Epithelial cell of prostate (primary cell): ENCODE data around the gene PLLP.

ENCODE experiments used
- DNase-seq: peaks from one replicate; pipeline ENCODE4 v3.0.0-alpha.2; 2011; ENCODE audit warnings: low read depth, low spot score
- H3K27ac ChIP-seq: fragments of 450-650 bp; 2 replicates; pipeline ENCODE4 v1.5.1; 2017; ENCODE audit warnings: mild to moderate bottlenecking

Gene PLLP

GRCh38 chr16:57258226-57258909 lies 26.1 kb downstream of the PLLP start:
- no peak overlapping the region for H3K27ac ChIP-seq
- no peak for DNase-seq

GRCh38 chr16:57257455-57258070 lies 26.9 kb downstream of the PLLP start:
- H3K27ac ChIP-seq = no peak overlapping the region
- no peak for DNase-seq

GRCh38 chr16:57256601-57257395 lies 27.7 kb downstream of the PLLP start:
- peak overlapping the region; percentile 66 for H3K27ac ChIP-seq
- DNase-seq = no peak

GRCh38 chr16:57255686-57256415 lies 28.6 kb downstream of the PLLP start:
- peak overlapping the region; percentile 66 for H3K27ac ChIP-seq
- DNase-seq = peak; percentile 63

- DNase-seq = no peak
- peak overlapping the region; percentile 46 for H3K27ac ChIP-seq
These were observed 31.0 kb downstream of the PLLP start for GRCh38 chr16:57253466-57253865.

GRCh38 chr16:57252148-57252721 lies 32.2 kb downstream of the PLLP start:
- H3K27ac ChIP-seq = no peak overlapping the region
- DNase-seq = no peak

GRCh38 chr16:57251352-57251751 lies 33.1 kb downstream of the PLLP start:
- DNase-seq = no peak
- no peak overlapping the region for H3K27ac ChIP-seq

GRCh38 chr16:57245472-57246113 lies 38.9 kb downstream of the PLLP start:
- DNase-seq = no peak

GRCh38 chr16:57244767-57245471 lies 39.6 kb downstream of the PLLP start, which contains the start of gene ARL2BP:
Gene ARL2BP, plus strand, starts transcription at chr16:57245259. Its CDS starts 109 bp downstream, at chr16:57245368.
- peak within 1 kb of the TSS; percentile 77 for H3K27ac ChIP-seq
- peak; percentile 72 for DNase-seq

More at GRCh38 chr16:57245472-57246113, 38.9 kb downstream of the PLLP start:
- H3K27ac ChIP-seq = peak overlapping the region; percentile 77

GRCh38 chr16:57244463-57244766 lies 40.1 kb downstream of the PLLP start:
- DNase-seq = peak; percentile 31
- peak overlapping the region; percentile 77 for H3K27ac ChIP-seq

- H3K27ac ChIP-seq = no peak overlapping the region
- no peak for DNase-seq
These were observed 41.8 kb downstream of the PLLP start for GRCh38 chr16:57242650-57243049.

GRCh38 chr16:57240851-57241250 lies 43.6 kb downstream of the PLLP start:
- H3K27ac ChIP-seq = no peak overlapping the region
- no peak for DNase-seq

GRCh38 chr16:57239107-57239506 lies 45.4 kb downstream of the PLLP start:
- H3K27ac ChIP-seq = no peak overlapping the region
- DNase-seq = no peak

GRCh38 chr16:57238682-57239081 lies 45.8 kb downstream of the PLLP start:
- no peak for DNase-seq
- no peak overlapping the region for H3K27ac ChIP-seq

- H3K27ac ChIP-seq = no peak overlapping the region
- no peak for DNase-seq
These were observed 48.5 kb downstream of the PLLP start for GRCh38 chr16:57236022-57236350.

- DNase-seq = no peak
- no peak overlapping the region for H3K27ac ChIP-seq
These were observed 49.1 kb downstream of the PLLP start for GRCh38 chr16:57235128-57236021.

GRCh38 chr16:57234707-57235092 lies 49.8 kb downstream of the PLLP start:
- DNase-seq = no peak
- H3K27ac ChIP-seq = no peak overlapping the region

GRCh38 chr16:57233944-57234706 lies 50.3 kb downstream of the PLLP start:
- no peak for DNase-seq
- no peak overlapping the region for H3K27ac ChIP-seq
